ENCODE results near the gene ARMCX5.

DNA sequence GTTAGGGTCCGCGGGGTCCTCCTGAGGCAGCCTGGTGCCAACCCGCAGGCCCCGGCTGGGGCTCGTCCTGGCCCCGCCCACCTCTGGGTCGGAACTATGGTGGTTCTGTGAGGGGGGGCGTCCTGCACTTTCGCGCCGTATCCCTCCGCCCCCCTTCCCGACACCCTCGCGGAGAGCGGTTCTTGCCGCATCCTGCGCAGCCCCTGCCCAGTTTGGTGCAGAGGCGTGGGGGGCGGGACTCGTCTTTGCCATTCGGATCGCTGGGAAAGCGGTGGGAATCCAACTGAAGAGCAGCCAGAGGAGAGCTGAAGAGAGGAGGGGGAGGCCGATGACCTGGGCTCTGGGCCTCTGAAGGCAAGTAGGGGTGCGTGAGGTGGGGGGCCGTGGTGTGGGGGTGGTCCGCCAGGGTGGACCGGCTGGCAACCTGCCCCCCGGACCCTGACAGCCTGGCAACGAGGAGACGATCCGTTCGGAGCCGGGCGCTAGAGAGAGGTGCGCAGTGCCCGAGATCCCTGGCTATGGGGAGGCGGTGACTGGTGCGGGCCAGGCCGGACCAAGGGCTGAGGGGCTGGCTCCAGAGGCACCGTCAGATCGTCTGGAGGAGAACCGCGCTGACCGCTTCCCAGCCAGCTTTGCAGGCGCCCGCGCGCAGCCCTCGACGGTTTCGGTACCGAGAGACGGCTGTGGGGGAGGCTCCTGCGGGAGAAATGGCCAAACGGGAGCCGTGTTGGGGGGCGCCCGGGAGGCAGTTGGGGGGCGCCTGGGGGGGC is 52.1 kb downstream of the ARMCX5 start, which contains the start of gene GPRASP1:
- no peak for TF ChIP-seq EP300 (IDR thresholded peaks at IDR 0.05)
- no peak for TF ChIP-seq POLR2A (IDR thresholded peaks at IDR 0.05; ENCODE audit: low read depth)
- TF ChIP-seq, protein P1, sequence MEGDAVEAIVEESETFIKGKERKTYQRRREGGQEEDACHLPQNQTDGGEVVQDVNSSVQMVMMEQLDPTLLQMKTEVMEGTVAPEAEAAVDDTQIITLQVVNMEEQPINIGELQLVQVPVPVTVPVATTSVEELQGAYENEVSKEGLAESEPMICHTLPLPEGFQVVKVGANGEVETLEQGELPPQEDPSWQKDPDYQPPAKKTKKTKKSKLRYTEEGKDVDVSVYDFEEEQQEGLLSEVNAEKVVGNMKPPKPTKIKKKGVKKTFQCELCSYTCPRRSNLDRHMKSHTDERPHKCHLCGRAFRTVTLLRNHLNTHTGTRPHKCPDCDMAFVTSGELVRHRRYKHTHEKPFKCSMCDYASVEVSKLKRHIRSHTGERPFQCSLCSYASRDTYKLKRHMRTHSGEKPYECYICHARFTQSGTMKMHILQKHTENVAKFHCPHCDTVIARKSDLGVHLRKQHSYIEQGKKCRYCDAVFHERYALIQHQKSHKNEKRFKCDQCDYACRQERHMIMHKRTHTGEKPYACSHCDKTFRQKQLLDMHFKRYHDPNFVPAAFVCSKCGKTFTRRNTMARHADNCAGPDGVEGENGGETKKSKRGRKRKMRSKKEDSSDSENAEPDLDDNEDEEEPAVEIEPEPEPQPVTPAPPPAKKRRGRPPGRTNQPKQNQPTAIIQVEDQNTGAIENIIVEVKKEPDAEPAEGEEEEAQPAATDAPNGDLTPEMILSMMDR (IDR thresholded peaks at IDR 0.05): no peak
